Gastrocnemius medialis (tissue), 4 donors: Measurements from ENCODE around the gene ZMIZ2.

Experiments used
- CTCF ChIP-seq, 5 experiments: fragments of 450-650 bp in 3 of 5; fragments of 200-600 bp in 2 of 5; sonication (generic) in 2 of 5; IDR thresholded peaks in 4 of 5; conservative IDR thresholded peaks in 1 of 5; 1 replicate in 4 of 5; 2 replicates in 1 of 5; pipeline ENCODE4 v1.5.1; 2016 to 2019; ENCODE audit warnings: antibody characterized with exemption in 5 of 5, mild to moderate bottlenecking in 3 of 5, moderate library complexity in 3 of 5
- POLR2A ChIP-seq, 2 donors: fragments of 450-650 bp; IDR thresholded peaks; one replicate each; pipeline ENCODE4 v1.6.1; 2017; ENCODE audit warnings: antibody characterized with exemption in 2 of 2, mild to moderate bottlenecking in 2 of 2, moderate library complexity in 2 of 2

- TF ChIP-seq CTCF (IDR thresholded peaks at IDR 0.05 in 4 of 5, conservative IDR thresholded peaks at IDR 0.05 in 1 of 5) (no peak), POLR2A (IDR thresholded peaks at IDR 0.05) (no peak)
Measured at GRCh38 chr7:44705434-44705833, 43.2 kb upstream of the ZMIZ2 start.
